HG02610 (cell line): ENCODE results near the gene TNS4.

Experiments used
- ATAC-seq: cut with Tn5 transposase; IDR thresholded peaks from one replicate; pipeline ENCODE4 v1.9.1; 2021; ENCODE audit warnings: mild to moderate bottlenecking, moderate library complexity; ENCODE audit not compliant: unreplicated experiment

Gene TNS4

GRCh38 chr17:40496634-40497420, 4.6 kb downstream of the TNS4 start:
- ATAC-seq = no peak

- no peak for ATAC-seq
Measured at GRCh38 chr17:40496170-40496569, 5.3 kb downstream of the TNS4 start.

GRCh38 chr17:40495140-40495539, 6.3 kb downstream of the TNS4 start:
- no peak for ATAC-seq

- no peak for ATAC-seq
Measured at GRCh38 chr17:40493697-40494096, 7.7 kb downstream of the TNS4 start.

GRCh38 chr17:40491486-40491885, 9.9 kb downstream of the TNS4 start:
- ATAC-seq = no peak

GRCh38 chr17:40490982-40491381, 10.4 kb downstream of the TNS4 start:
- no peak for ATAC-seq

- no peak for ATAC-seq
Measured at GRCh38 chr17:40490289-40490853, 11.1 kb downstream of the TNS4 start.

GRCh38 chr17:40487371-40488020, 13.9 kb downstream of the TNS4 start:
- ATAC-seq = no peak

- ATAC-seq = no peak
Measured at GRCh38 chr17:40486522-40487370, 14.7 kb downstream of the TNS4 start.

GRCh38 chr17:40485851-40486521, 15.4 kb downstream of the TNS4 start:
- ATAC-seq = no peak

- no peak for ATAC-seq
Measured at GRCh38 chr17:40484973-40485530, 16.4 kb downstream of the TNS4 start.

- no peak for ATAC-seq
Measured at GRCh38 chr17:40484285-40484972, 17.0 kb downstream of the TNS4 start.

- ATAC-seq = no peak
Measured at GRCh38 chr17:40483679-40484078, 17.7 kb downstream of the TNS4 start.

GRCh38 chr17:40482722-40483121, 18.7 kb downstream of the TNS4 start:
- no peak for ATAC-seq

GRCh38 chr17:40481106-40481505, 20.3 kb downstream of the TNS4 start:
- ATAC-seq = no peak

GRCh38 chr17:40480501-40481003, 20.9 kb downstream of the TNS4 start:
- ATAC-seq = no peak

GRCh38 chr17:40479754-40480480, 21.5 kb downstream of the TNS4 start:
- no peak for ATAC-seq

- no peak for ATAC-seq
Measured at GRCh38 chr17:40478486-40478885, 22.9 kb downstream of the TNS4 start.

GRCh38 chr17:40477796-40478195, 23.6 kb downstream of the TNS4 start:
- no peak for ATAC-seq
